Non-pigmented ciliary epithelial cell (primary cell): ENCODE data around the gene KRT2.

ENCODE experiments used
- DNase-seq: peaks from one replicate; pipeline ENCODE4 v3.0.0-alpha.2; 2010; ENCODE audit warnings: low read depth

The KRT2 gene

GRCh38 chr12:52615208-52615868, 36.7 kb downstream of the KRT2 start:
- no peak for DNase-seq

- no peak for DNase-seq
Measured at GRCh38 chr12:52614381-52615207, 37.4 kb downstream of the KRT2 start.

- DNase-seq: no peak
Measured at GRCh38 chr12:52613384-52614030, 38.5 kb downstream of the KRT2 start.

GRCh38 chr12:52612431-52613383, 39.3 kb downstream of the KRT2 start:
- DNase-seq: no peak

- no peak for DNase-seq
Measured at GRCh38 chr12:52611080-52611468, 40.9 kb downstream of the KRT2 start.

- DNase-seq: no peak
Measured at GRCh38 chr12:52608826-52609630, 43.0 kb downstream of the KRT2 start.

- DNase-seq: no peak
Measured at GRCh38 chr12:52608161-52608560, 43.9 kb downstream of the KRT2 start.

- DNase-seq: no peak
Measured at GRCh38 chr12:52607314-52607713, 44.7 kb downstream of the KRT2 start.

GRCh38 chr12:52606581-52607218, 45.3 kb downstream of the KRT2 start:
- no peak for DNase-seq

- DNase-seq: no peak
Measured at GRCh38 chr12:52606096-52606495, 45.9 kb downstream of the KRT2 start.

GRCh38 chr12:52605542-52605941, 46.5 kb downstream of the KRT2 start:
- DNase-seq: no peak

- DNase-seq: no peak
Measured at GRCh38 chr12:52604859-52605258, 47.2 kb downstream of the KRT2 start.

- no peak for DNase-seq
Measured at GRCh38 chr12:52603314-52603713, 48.7 kb downstream of the KRT2 start.

GRCh38 chr12:52602552-52602951, 49.5 kb downstream of the KRT2 start:
- DNase-seq: no peak

GRCh38 chr12:52601671-52602070, 50.3 kb downstream of the KRT2 start:
- no peak for DNase-seq

GRCh38 chr12:52600941-52601481, 51.0 kb downstream of the KRT2 start, which contains the start of gene KRT72:
Gene KRT72, minus strand, starts transcription at chr12:52601463. Its CDS starts 11 bp downstream, at chr12:52601452.
- no peak for DNase-seq

GRCh38 chr12:52600475-52600874, 51.5 kb downstream of the KRT2 start:
- no peak for DNase-seq

GRCh38 chr12:52600071-52600470, 51.9 kb downstream of the KRT2 start:
- DNase-seq: no peak

- DNase-seq: no peak
Measured at GRCh38 chr12:52598966-52599365, 53.0 kb downstream of the KRT2 start.
